Measurements from ENCODE around the gene LRIG1.

DNA sequence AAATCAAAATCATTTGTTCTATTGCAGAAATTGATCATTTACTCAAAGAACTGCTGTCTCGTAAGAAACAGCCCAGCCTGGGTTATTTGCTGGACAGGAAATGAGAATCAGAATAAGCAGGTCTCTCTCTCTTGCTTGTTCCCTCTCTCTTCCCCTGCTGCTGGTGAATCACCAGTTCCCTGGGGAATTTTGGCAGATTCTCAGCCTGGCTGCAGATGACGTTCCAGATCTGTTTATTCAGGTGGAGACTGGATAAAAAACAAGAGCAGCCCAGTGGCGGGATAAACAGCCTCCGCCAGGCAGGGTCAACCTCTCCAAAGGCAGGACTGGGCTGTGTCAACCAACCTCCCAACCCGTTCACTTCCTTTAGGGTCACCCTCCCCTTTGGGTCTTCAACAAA, 72.1 kb downstream of the LRIG1 start:
- TF ChIP-seq CTCF (IDR thresholded peaks at IDR 0.05; ENCODE audit: low read length): no peak
- TF ChIP-seq EZH2 (optimal IDR thresholded peaks at IDR 0.05; ENCODE audit: low read depth, low read length): no peak
- no peak for TF ChIP-seq EZH2phosphoT487 (IDR thresholded peaks at IDR 0.05; ENCODE audit: low read length)

All from MM.1S (cell line).